Measurements from ENCODE around the gene FGFR1OP2. TPM values are rescaled to one million over a fixed set of nuclear protein-coding genes. Genes with fewer than 3 reads are reported as not detected.
A peak's percentile ranks its signal among the peaks of the same experiment; 100 is the strongest.

The FGFR1OP2 gene
- 77.9 and 86.9 TPM in 2 replicates for total RNA-seq (2022)
- percentile 96 among the genes with signal in this experiment for Bru-seq, nascent RNA
- percentile 97 among the genes with signal in this experiment for BruChase-seq, experiment 1, labeled RNA remaining after a 2-hour chase
- BruChase-seq, experiment 2, labeled RNA remaining after a 6-hour chase = percentile 92 among the genes with signal in this experiment
- long read RNA-seq, transcript FGFR1OP2-206 (5 exons, 956 nt) = major isoform, 32 of 104 reads
- long read RNA-seq, transcript FGFR1OP2-202 (6 exons, 2,790 nt) = minor isoform, 25 of 104 reads
- long read RNA-seq, transcript FGFR1OP2-201 (7 exons, 2,924 nt) = minor isoform, 31 of 104 reads
- long read RNA-seq, partial matches to known transcripts = 7 of 104 reads
- long read RNA-seq, other reads (novel, unspliced or antisense) = 7 of 104 reads

GRCh38 chr12:26937863-26938700 lies at the start of gene FGFR1OP2, which contains the start of gene INTS13:
Gene FGFR1OP2, plus strand, starts transcription at chr12:26938470. Its CDS starts 15,689 bp downstream, at chr12:26954159.
Gene INTS13, minus strand, starts transcription at chr12:26937981. Its CDS starts 1,178 bp downstream, at chr12:26936803.
- Mint-ChIP-seq H3K9me3 (ENCODE audit: unreplicated experiment) (no peaks in the 10 kb centered on the region), H3K4me3 (ENCODE audit: unreplicated experiment) (peak within 1 kb of the TSS; percentile 95), H3K4me1 (ENCODE audit: low read depth, unreplicated experiment) (peaks cover 30% of the 10 kb centered on the region), H3K27me3 (ENCODE audit: insufficient read depth, unreplicated experiment) (no peaks in the 10 kb centered on the region), H3K27ac (ENCODE audit: unreplicated experiment) (peak within 1 kb of the TSS; percentile 91), H3K36me3 (ENCODE audit: insufficient read depth, unreplicated experiment) (peaks cover 18% of the 10 kb centered on the region)
- DNase-seq = peak; percentile 100
- intact Hi-C loops (cut with micrococcal nuclease; ENCODE audit: unreplicated experiment) = loop anchor here (1.0 to 5.0 kb wide), 4 partner anchors 20 to 426 kb away; partner anchors contain the start of genes STK38L and TM7SF3
- Histone ChIP-seq H3K27me3 (replicated peaks; ENCODE audit: control insufficient read depth, insufficient read depth, low read length) (no peaks in the 10 kb centered on the region), H3K4me3 (ENCODE audit: low read depth, low read length) (peak within 1 kb of the TSS; percentile 96), H3K36me3 (ENCODE audit: control insufficient read depth, insufficient read depth, low read length) (no peaks in the 10 kb centered on the region), H3K9me3 (no peaks in the 10 kb centered on the region), H3K4me1 (peaks cover 22% of the 10 kb centered on the region)
- TSS peak; percentile 52 for BruUV-seq (replicated peaks)
- TF ChIP-seq, protein P1, sequence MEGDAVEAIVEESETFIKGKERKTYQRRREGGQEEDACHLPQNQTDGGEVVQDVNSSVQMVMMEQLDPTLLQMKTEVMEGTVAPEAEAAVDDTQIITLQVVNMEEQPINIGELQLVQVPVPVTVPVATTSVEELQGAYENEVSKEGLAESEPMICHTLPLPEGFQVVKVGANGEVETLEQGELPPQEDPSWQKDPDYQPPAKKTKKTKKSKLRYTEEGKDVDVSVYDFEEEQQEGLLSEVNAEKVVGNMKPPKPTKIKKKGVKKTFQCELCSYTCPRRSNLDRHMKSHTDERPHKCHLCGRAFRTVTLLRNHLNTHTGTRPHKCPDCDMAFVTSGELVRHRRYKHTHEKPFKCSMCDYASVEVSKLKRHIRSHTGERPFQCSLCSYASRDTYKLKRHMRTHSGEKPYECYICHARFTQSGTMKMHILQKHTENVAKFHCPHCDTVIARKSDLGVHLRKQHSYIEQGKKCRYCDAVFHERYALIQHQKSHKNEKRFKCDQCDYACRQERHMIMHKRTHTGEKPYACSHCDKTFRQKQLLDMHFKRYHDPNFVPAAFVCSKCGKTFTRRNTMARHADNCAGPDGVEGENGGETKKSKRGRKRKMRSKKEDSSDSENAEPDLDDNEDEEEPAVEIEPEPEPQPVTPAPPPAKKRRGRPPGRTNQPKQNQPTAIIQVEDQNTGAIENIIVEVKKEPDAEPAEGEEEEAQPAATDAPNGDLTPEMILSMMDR (IDR thresholded peaks at IDR 0.05; ENCODE audit: insufficient read depth in 1 of 2, low read depth in 1 of 2, low read length in 1 of 2, severe bottlenecking in 1 of 2, unreplicated experiment in 1 of 2) = no peak
- ChIA-PET POLR2A (interaction anchor here (0.6 kb wide), 1 partner anchor 54 kb away, joined by 4 read pairs; no protein-coding TSS in a partner anchor), CTCF (interaction anchor here (0.6 to 0.8 kb wide), 2 partner anchors 68 to 78 kb away, joined by 3 read pairs; no protein-coding TSS in a partner anchor)

GRCh38 chr12:26890784-26891183 lies 47.5 kb upstream of the FGFR1OP2 start:
- intact Hi-C loops (cut with micrococcal nuclease; ENCODE audit: unreplicated experiment) = no loop called here
- H3K36me3 ChIP-seq (ENCODE audit: control insufficient read depth, insufficient read depth, low read length) = no peaks in the 10 kb centered on the region
- H3K4me3 ChIP-seq (ENCODE audit: low read depth, low read length) = no peak overlapping the region
- H3K36me3 Mint-ChIP-seq (ENCODE audit: insufficient read depth, unreplicated experiment) = peaks cover 3% of the 10 kb centered on the region
- H3K9me3 ChIP-seq = no peaks in the 10 kb centered on the region
- DNase-seq = no peak
- no TSS peak for BruUV-seq (replicated peaks)
- H3K27ac Mint-ChIP-seq (ENCODE audit: unreplicated experiment) = no peak overlapping the region
- H3K27me3 ChIP-seq (replicated peaks; ENCODE audit: control insufficient read depth, insufficient read depth, low read length) = no peaks in the 10 kb centered on the region
- TF ChIP-seq, protein P1 (IDR thresholded peaks at IDR 0.05; ENCODE audit: insufficient read depth in 1 of 2, low read depth in 1 of 2, low read length in 1 of 2, severe bottlenecking in 1 of 2, unreplicated experiment in 1 of 2) = no peak
- POLR2A ChIA-PET = no interaction called here
- H3K9me3 Mint-ChIP-seq (ENCODE audit: unreplicated experiment) = no peaks in the 10 kb centered on the region
- CTCF ChIA-PET = no interaction called here
- no peaks in the 10 kb centered on the region for H3K27me3 Mint-ChIP-seq (ENCODE audit: insufficient read depth, unreplicated experiment)
- no peaks in the 10 kb centered on the region for H3K4me1 Mint-ChIP-seq (ENCODE audit: low read depth, unreplicated experiment)
- no peak overlapping the region for H3K4me3 Mint-ChIP-seq (ENCODE audit: unreplicated experiment)
- no peaks in the 10 kb centered on the region for H3K4me1 ChIP-seq

GRCh38 chr12:26891704-26892103 lies 46.6 kb upstream of the FGFR1OP2 start:
- ChIA-PET POLR2A (no interaction called here), CTCF (no interaction called here)
- no peaks in the 10 kb centered on the region for H3K27me3 Mint-ChIP-seq (ENCODE audit: insufficient read depth, unreplicated experiment)
- BruUV-seq (replicated peaks) = no TSS peak
- H3K27ac Mint-ChIP-seq (ENCODE audit: unreplicated experiment) = no peak overlapping the region
- no peaks in the 10 kb centered on the region for H3K9me3 Mint-ChIP-seq (ENCODE audit: unreplicated experiment)
- H3K4me1 Mint-ChIP-seq (ENCODE audit: low read depth, unreplicated experiment) = no peaks in the 10 kb centered on the region
- DNase-seq = no peak
- intact Hi-C loops (cut with micrococcal nuclease; ENCODE audit: unreplicated experiment) = no loop called here
- TF ChIP-seq, protein P1 (IDR thresholded peaks at IDR 0.05; ENCODE audit: insufficient read depth in 1 of 2, low read depth in 1 of 2, low read length in 1 of 2, severe bottlenecking in 1 of 2, unreplicated experiment in 1 of 2) = no peak
- no peaks in the 10 kb centered on the region for H3K9me3 ChIP-seq
- no peak overlapping the region for H3K4me3 ChIP-seq (ENCODE audit: low read depth, low read length)
- H3K27me3 ChIP-seq (replicated peaks; ENCODE audit: control insufficient read depth, insufficient read depth, low read length) = no peaks in the 10 kb centered on the region
- no peak overlapping the region for H3K4me3 Mint-ChIP-seq (ENCODE audit: unreplicated experiment)
- H3K4me1 ChIP-seq = no peaks in the 10 kb centered on the region
- H3K36me3 Mint-ChIP-seq (ENCODE audit: insufficient read depth, unreplicated experiment) = peaks cover 6% of the 10 kb centered on the region
- no peaks in the 10 kb centered on the region for H3K36me3 ChIP-seq (ENCODE audit: control insufficient read depth, insufficient read depth, low read length)

Data from Caco-2 (cell line).